Fibroblast of mammary gland (primary cell): ENCODE results near the gene ERH.
A peak's percentile ranks its signal among the peaks of the same experiment; 100 is the strongest.

Experiments
- DNase-seq: peaks from one replicate; pipeline ENCODE4 v3.0.0-alpha.2; 2010; ENCODE audit warnings: low read depth
- H3K4me3 ChIP-seq: 2 replicates; pipeline ENCODE4 v1.5.1; 2011; ENCODE audit warnings: low read depth, mild to moderate bottlenecking, low read length, moderate library complexity; ENCODE audit not compliant: control insufficient read depth
- CTCF ChIP-seq: conservative IDR thresholded peaks from 2 replicates; pipeline ENCODE4 v1.5.1; 2011; ENCODE audit warnings: low read depth, low read length, inconsistent platforms; ENCODE audit not compliant: control insufficient read depth, insufficient read depth

The ERH gene

GRCh38 chr14:69353168-69353567, 44.9 kb downstream of the ERH start:
- no peak overlapping the region for H3K4me3 ChIP-seq
- DNase-seq: no peak
- TF ChIP-seq CTCF: no peak

- DNase-seq: no peak
- H3K4me3 ChIP-seq: no peak overlapping the region
- no peak for TF ChIP-seq CTCF
Measured at GRCh38 chr14:69351911-69352310, 46.2 kb downstream of the ERH start.

- no peak overlapping the region for H3K4me3 ChIP-seq
- no peak for DNase-seq
- no peak for TF ChIP-seq CTCF
Measured at GRCh38 chr14:69351385-69351784, 46.7 kb downstream of the ERH start.

GRCh38 chr14:69350892-69351291, 47.2 kb downstream of the ERH start:
- DNase-seq: no peak
- no peak for TF ChIP-seq CTCF
- no peak overlapping the region for H3K4me3 ChIP-seq

GRCh38 chr14:69349091-69349777, 48.9 kb downstream of the ERH start:
- no peak for TF ChIP-seq CTCF
- DNase-seq: no peak
- H3K4me3 ChIP-seq: no peak overlapping the region

GRCh38 chr14:69346710-69347109, 51.4 kb downstream of the ERH start:
- H3K4me3 ChIP-seq: no peak overlapping the region
- DNase-seq: no peak
- TF ChIP-seq CTCF: peak; percentile 63

GRCh38 chr14:69345402-69345801, 52.7 kb downstream of the ERH start:
- no peak for DNase-seq
- no peak overlapping the region for H3K4me3 ChIP-seq
- TF ChIP-seq CTCF: no peak
